Breast epithelium (tissue), 4 donors: ENCODE measurements around the gene TRIM9. TPM values are rescaled to one million over a fixed set of nuclear protein-coding genes. Genes with fewer than 3 reads are reported as not detected.

ENCODE experiments used
- DNase-seq, 2 donors: peaks; one replicate each; pipeline ENCODE4 v3.0.0-alpha.2; 2019; ENCODE audit warnings: low spot score in 2 of 2
- H3K27ac ChIP-seq, 2 donors: fragments of 200-600 bp; sonication (generic) in 1 of 2; one replicate each; pipeline ENCODE4 v1.5.1; 2016 to 2019; ENCODE audit warnings: mild to moderate bottlenecking in 1 of 2
- H3K27me3 ChIP-seq, 2 donors: fragments of 200-600 bp; sonication (generic) in 1 of 2; one replicate each; pipeline versions ENCODE4 v1.5.1 to v1.6.0; 2017 to 2019; ENCODE audit warnings: control low read depth in 1 of 2, mild to moderate bottlenecking in 1 of 2
- H3K36me3 ChIP-seq: fragments of 200-600 bp; one replicate; pipeline ENCODE4 v1.5.1; 2019
- H3K4me1 ChIP-seq, 2 donors: fragments of 200-600 bp; sonication (generic); one replicate each; pipeline ENCODE4 v1.5.1; 2016 to 2019; ENCODE audit warnings: control low read depth in 1 of 2
- H3K4me3 ChIP-seq, 3 donors: fragments of 200-600 bp; sonication (generic); 1 replicate in 2 of 3; 2 replicates in 1 of 3; pipeline ENCODE4 v1.5.1; 2016 to 2019; ENCODE audit warnings: mild to moderate bottlenecking in 3 of 3, moderate library complexity in 2 of 3
- H3K9me3 ChIP-seq, 2 donors: fragments of 200-600 bp; sonication (generic) in 1 of 2; one replicate each; pipeline ENCODE4 v1.5.1; 2016 to 2019; ENCODE audit warnings: control low read depth in 1 of 2
- CTCF ChIP-seq, 3 donors: fragments of 450-650 bp; IDR thresholded peaks; one replicate each; pipeline ENCODE4 v1.5.1; 2016 to 2017; ENCODE audit warnings: antibody characterized with exemption in 3 of 3, mild to moderate bottlenecking in 3 of 3, moderate library complexity in 3 of 3
- POLR2A ChIP-seq: fragments of 450-650 bp; IDR thresholded peaks from one replicate; pipeline ENCODE4 v1.6.1; 2016; ENCODE audit warnings: antibody characterized with exemption, mild to moderate bottlenecking, moderate library complexity
- POLR2AphosphoS5 ChIP-seq, 3 donors: sonication (generic); formaldehyde crosslinking; IDR thresholded peaks; one replicate each; pipeline ENCODE4 v1.6.1; 2017; ENCODE audit warnings: antibody characterized with exemption in 3 of 3
- intact Hi-C: fragments of 100-400 bp; cut with DNase I; formaldehyde crosslinking; loops from one replicate; pipeline ENCODE4 v1.15.1; 2023; ENCODE audit warnings: low total_unique reads
- total RNA-seq, 3 donors: library from RNA; depleted of rRNA; stranded (reverse); fragments of >200 nt; gene quantifications; one replicate each; pipeline ENCODE4 v1.1.0, GENCODE V29; 2016

TRIM9 gene
- total RNA-seq, 3 donors from 2014 or later, result 2.9 to 5.2 (median 4.6) TPM

- intact Hi-C loops, result no loop called here
- Histone ChIP-seq H3K27ac (no peak overlapping the region), H3K4me3 (no peak overlapping the region), H3K4me1 (no peaks in the 10 kb centered on the region), H3K9me3 (no peaks in the 10 kb centered on the region), H3K27me3 (no peaks in the 10 kb centered on the region), H3K36me3 (no peaks in the 10 kb centered on the region)
- DNase-seq, result no peak
- TF ChIP-seq CTCF (IDR thresholded peaks at IDR 0.05) (no peak), POLR2AphosphoS5 (IDR thresholded peaks at IDR 0.05) (no peak), POLR2A (no peak)
These were observed 110.7 kb downstream of the TRIM9 start for GRCh38 chr14:50984036-50984710.

- Histone ChIP-seq H3K9me3 (no peaks in the 10 kb centered on the region), H3K27me3 (no peaks in the 10 kb centered on the region), H3K4me1 (no peaks in the 10 kb centered on the region), H3K4me3 (no peak overlapping the region), H3K27ac (no peak overlapping the region), H3K36me3 (no peaks in the 10 kb centered on the region)
- intact Hi-C loops, result no loop called here
- no peak for TF ChIP-seq CTCF (IDR thresholded peaks at IDR 0.05)
- no peak for TF ChIP-seq POLR2AphosphoS5 (IDR thresholded peaks at IDR 0.05)
- no peak for TF ChIP-seq POLR2A
- DNase-seq, result no peak
These were observed 114.7 kb downstream of the TRIM9 start for GRCh38 chr14:50979941-50980850.

- no peaks in the 10 kb centered on the region for H3K27me3 ChIP-seq
- intact Hi-C loops, result no loop called here
- H3K27ac ChIP-seq, result no peak overlapping the region
- no peak overlapping the region for H3K4me3 ChIP-seq
- no peak for DNase-seq
- H3K9me3 ChIP-seq, result no peaks in the 10 kb centered on the region
- H3K4me1 ChIP-seq, result no peaks in the 10 kb centered on the region
- TF ChIP-seq CTCF (IDR thresholded peaks at IDR 0.05) (no peak), POLR2AphosphoS5 (IDR thresholded peaks at IDR 0.05) (no peak)
- H3K36me3 ChIP-seq, result no peaks in the 10 kb centered on the region
These were observed 116.0 kb downstream of the TRIM9 start for GRCh38 chr14:50978888-50979287.

- H3K9me3 ChIP-seq, result no peaks in the 10 kb centered on the region
- no peak for DNase-seq
- H3K4me1 ChIP-seq, result no peaks in the 10 kb centered on the region
- H3K36me3 ChIP-seq, result no peaks in the 10 kb centered on the region
- intact Hi-C loops, result no loop called here
- no peak overlapping the region for H3K27ac ChIP-seq
- no peak overlapping the region for H3K4me3 ChIP-seq
- no peaks in the 10 kb centered on the region for H3K27me3 ChIP-seq
- TF ChIP-seq POLR2AphosphoS5 (IDR thresholded peaks at IDR 0.05) (no peak), CTCF (IDR thresholded peaks at IDR 0.05) (no peak), POLR2A (no peak)
These were observed 116.4 kb downstream of the TRIM9 start for GRCh38 chr14:50978529-50978871.

GRCh38 chr14:50977863-50978528 is 116.9 kb downstream of the TRIM9 start:
- no peak overlapping the region for H3K27ac ChIP-seq
- no peaks in the 10 kb centered on the region for H3K4me1 ChIP-seq
- no peak overlapping the region for H3K4me3 ChIP-seq
- H3K36me3 ChIP-seq, result no peaks in the 10 kb centered on the region
- intact Hi-C loops, result no loop called here
- no peak for DNase-seq
- no peaks in the 10 kb centered on the region for H3K9me3 ChIP-seq
- TF ChIP-seq POLR2AphosphoS5 (IDR thresholded peaks at IDR 0.05) (no peak), POLR2A (no peak), CTCF (IDR thresholded peaks at IDR 0.05) (no peak)
- no peaks in the 10 kb centered on the region for H3K27me3 ChIP-seq
